Smooth muscle cell of the brain vasculature (primary cell): Measurements from ENCODE around the gene MSX2.
"Not testable (repeated sequence)": the region's sequence is repeated elsewhere in the genome, so short reads cannot be mapped to it uniquely, and the experiment has no call there.

Experiments used
- DNase-seq: peaks from one replicate; pipeline ENCODE4 v3.0.0-alpha.2; 2012; ENCODE audit warnings: low read depth, low spot score

MSX2 gene

GRCh38 chr5:174733091-174733690, 8.8 kb downstream of the MSX2 start:
- DNase-seq, result no peak

GRCh38 chr5:174733836-174734235, 9.5 kb downstream of the MSX2 start:
- DNase-seq, result no peak

- no peak for DNase-seq
These were observed 10.5 kb downstream of the MSX2 start for GRCh38 chr5:174734571-174735497.

- no peak for DNase-seq
These were observed 11.3 kb downstream of the MSX2 start for GRCh38 chr5:174735498-174736330.

- DNase-seq, result no peak
These were observed 11.9 kb downstream of the MSX2 start for GRCh38 chr5:174736331-174736721.

GRCh38 chr5:174736777-174737176, 12.4 kb downstream of the MSX2 start:
- no peak for DNase-seq

- DNase-seq, result no peak
These were observed 12.9 kb downstream of the MSX2 start for GRCh38 chr5:174737330-174737729.

GRCh38 chr5:174741352-174741751, 17.0 kb downstream of the MSX2 start:
- DNase-seq, result no peak

GRCh38 chr5:174744896-174745295, 20.5 kb downstream of the MSX2 start:
- DNase-seq, result no peak

GRCh38 chr5:174745590-174746103, 21.3 kb downstream of the MSX2 start:
- no peak for DNase-seq

- no peak for DNase-seq
These were observed 26.3 kb downstream of the MSX2 start for GRCh38 chr5:174750711-174751110.

- DNase-seq, result no peak
These were observed 27.0 kb downstream of the MSX2 start for GRCh38 chr5:174751154-174752000.

- DNase-seq, result no peak
These were observed 27.7 kb downstream of the MSX2 start for GRCh38 chr5:174752121-174752520.

GRCh38 chr5:174755106-174755505, 30.7 kb downstream of the MSX2 start:
- no peak for DNase-seq

GRCh38 chr5:174759091-174759490, 34.7 kb downstream of the MSX2 start:
- no peak for DNase-seq

- no peak for DNase-seq
These were observed 36.3 kb downstream of the MSX2 start for GRCh38 chr5:174760721-174761120.

- not testable (repeated sequence) for DNase-seq
These were observed 37.0 kb downstream of the MSX2 start for GRCh38 chr5:174761341-174761740.

- DNase-seq, result no peak
These were observed 39.9 kb downstream of the MSX2 start for GRCh38 chr5:174764309-174764708.

- no peak for DNase-seq
These were observed 41.2 kb downstream of the MSX2 start for GRCh38 chr5:174765540-174765939.

GRCh38 chr5:174767670-174768069, 43.3 kb downstream of the MSX2 start:
- no peak for DNase-seq

GRCh38 chr5:174769005-174769404, 44.6 kb downstream of the MSX2 start:
- DNase-seq, result no peak
